Natural killer cell (primary cell): Measurements from ENCODE around the gene MRPS34. TPM values are rescaled to one million over a fixed set of nuclear protein-coding genes. Genes with fewer than 3 reads are reported as not detected.

ENCODE experiments used
- ATAC-seq, 3 donors: fragments of 150-1000 bp in 2 of 3; fragments of 200-7000 bp in 1 of 3; cut with Tn5 transposase; 1 replicate in 1 of 3; 2 replicates in 2 of 3; pipeline ENCODE4 v1.10.0; 2021; ENCODE audit warnings: mild to moderate bottlenecking in 2 of 3, moderate library complexity in 2 of 3
- DNase-seq, 2 donors: peaks; one replicate each; pipeline versions ENCODE4 v3.0.0 to v3.0.0-alpha.2; 2013 to 2021; ENCODE audit warnings: mixed read lengths in 1 of 2
- H3K27ac ChIP-seq: one replicate; pipeline ENCODE4 v1.5.1; 2013; ENCODE audit warnings: mild to moderate bottlenecking, low read length
- H3K27me3 ChIP-seq: one replicate; pipeline ENCODE4 v1.6.1; 2013; ENCODE audit warnings: low read length; ENCODE audit not compliant: control insufficient read depth, insufficient read depth
- H3K36me3 ChIP-seq: one replicate; pipeline ENCODE4 v1.6.1; 2013; ENCODE audit warnings: low read length; ENCODE audit not compliant: control insufficient read depth, insufficient read depth
- H3K4me1 ChIP-seq: one replicate; pipeline ENCODE4 v1.6.1; 2013; ENCODE audit warnings: low read length; ENCODE audit not compliant: control insufficient read depth, insufficient read depth
- H3K4me3 ChIP-seq: one replicate; pipeline ENCODE4 v1.5.1; 2013; ENCODE audit warnings: low read length
- H3K9me3 ChIP-seq: one replicate; pipeline ENCODE4 v1.6.1; 2013; ENCODE audit warnings: low read length; ENCODE audit not compliant: control insufficient read depth, insufficient read depth
- H3K27ac Mint-ChIP-seq, 2 donors: one replicate each; pipeline ENCODE4 v1.8.0; 2022; ENCODE audit warnings: mild to moderate bottlenecking in 2 of 2, mixed read lengths in 2 of 2, moderate library complexity in 1 of 2
- H3K27me3 Mint-ChIP-seq, 2 donors: one replicate each; pipeline ENCODE4 v1.8.0; 2022; ENCODE audit warnings: low read depth in 2 of 2, mixed read lengths in 2 of 2
- H3K36me3 Mint-ChIP-seq: one replicate; pipeline ENCODE4 v1.8.0; 2022; ENCODE audit warnings: mixed read lengths
- H3K4me1 Mint-ChIP-seq, 2 donors: one replicate each; pipeline ENCODE4 v1.8.0; 2022; ENCODE audit warnings: mixed read lengths in 2 of 2
- H3K4me3 Mint-ChIP-seq: one replicate; pipeline ENCODE4 v1.8.0; 2022; ENCODE audit warnings: mild to moderate bottlenecking, moderate library complexity, mixed read lengths
- H3K9me3 Mint-ChIP-seq, 2 donors: one replicate each; pipeline ENCODE4 v1.8.0; 2022; ENCODE audit warnings: mixed read lengths in 2 of 2
- WGBS: methylation state at CpG from one replicate; pipeline ENCODE4 v1.1.7; 2013; ENCODE audit warnings: missing lambda C conversion rate; ENCODE audit not compliant: insufficient coverage; 5-methylcytosine and 5-hydroxymethylcytosine counted together
- intact Hi-C: fragments of 100-400 bp; cut with micrococcal nuclease; formaldehyde crosslinking; loops from one replicate; pipeline ENCODE4 v1.14.2; 2022
- total RNA-seq, 4 donors: library from RNA; stranded (reverse); fragments of 120-200 nt in 1 of 4; gene quantifications; one replicate each; pipeline versions ENCODE4 v1.2.3 to v1.2.4, GENCODE V29; 2013 to 2022
- TF ChIP-seq, protein P1 (sequence below): fragments of 200-600 bp; IDR thresholded peaks from one replicate; pipeline ENCODE4 v1.8.0; 2022; ENCODE audit warnings: antibody characterized with exemption

The MRPS34 gene
- total RNA-seq, 3 donors from 2014 or later (not counting 1 experiment from before 2014, with no cell fraction given) = 26.5 to 42.0 (median 41.4) TPM

GRCh38 chr16:1766701-1767100 lies 6.2 kb downstream of the MRPS34 start:
- Mint-ChIP-seq H3K4me3 (no peak overlapping the region), H3K36me3 (no peaks in the 10 kb centered on the region), H3K4me1 (peaks cover 2 to 10% of the 10 kb centered on the region in 2 donors), H3K27ac (no peak overlapping the region), H3K9me3 (no peaks in the 10 kb centered on the region), H3K27me3 (no peaks in the 10 kb centered on the region)
- Histone ChIP-seq H3K27ac (no peak overlapping the region), H3K36me3 (peaks cover 53% of the 10 kb centered on the region), H3K4me3 (no peak overlapping the region), H3K27me3 (no peaks in the 10 kb centered on the region), H3K4me1 (peaks cover 20% of the 10 kb centered on the region), H3K9me3 (no peaks in the 10 kb centered on the region)
- ATAC-seq (no peak), DNase-seq (no peak)
- TF ChIP-seq, protein P1, sequence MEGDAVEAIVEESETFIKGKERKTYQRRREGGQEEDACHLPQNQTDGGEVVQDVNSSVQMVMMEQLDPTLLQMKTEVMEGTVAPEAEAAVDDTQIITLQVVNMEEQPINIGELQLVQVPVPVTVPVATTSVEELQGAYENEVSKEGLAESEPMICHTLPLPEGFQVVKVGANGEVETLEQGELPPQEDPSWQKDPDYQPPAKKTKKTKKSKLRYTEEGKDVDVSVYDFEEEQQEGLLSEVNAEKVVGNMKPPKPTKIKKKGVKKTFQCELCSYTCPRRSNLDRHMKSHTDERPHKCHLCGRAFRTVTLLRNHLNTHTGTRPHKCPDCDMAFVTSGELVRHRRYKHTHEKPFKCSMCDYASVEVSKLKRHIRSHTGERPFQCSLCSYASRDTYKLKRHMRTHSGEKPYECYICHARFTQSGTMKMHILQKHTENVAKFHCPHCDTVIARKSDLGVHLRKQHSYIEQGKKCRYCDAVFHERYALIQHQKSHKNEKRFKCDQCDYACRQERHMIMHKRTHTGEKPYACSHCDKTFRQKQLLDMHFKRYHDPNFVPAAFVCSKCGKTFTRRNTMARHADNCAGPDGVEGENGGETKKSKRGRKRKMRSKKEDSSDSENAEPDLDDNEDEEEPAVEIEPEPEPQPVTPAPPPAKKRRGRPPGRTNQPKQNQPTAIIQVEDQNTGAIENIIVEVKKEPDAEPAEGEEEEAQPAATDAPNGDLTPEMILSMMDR = no peak
- WGBS = 96% methylated on average over 18 of the region's 18 CpGs
- intact Hi-C loops = no loop called here

GRCh38 chr16:1766231-1766630 lies 6.7 kb downstream of the MRPS34 start:
- Histone ChIP-seq H3K27me3 (no peaks in the 10 kb centered on the region), H3K4me1 (peaks cover 20% of the 10 kb centered on the region), H3K9me3 (no peaks in the 10 kb centered on the region), H3K36me3 (peaks cover 53% of the 10 kb centered on the region), H3K27ac (no peak overlapping the region), H3K4me3 (no peak overlapping the region)
- DNase-seq = no peak
- no peaks in the 10 kb centered on the region for H3K27me3 Mint-ChIP-seq
- intact Hi-C loops = no loop called here
- TF ChIP-seq, protein P1 = no peak
- ATAC-seq = no peak
- H3K4me3 Mint-ChIP-seq = no peak overlapping the region
- peak overlapping the region in 1 of 2 donors; percentile 36 for H3K27ac Mint-ChIP-seq
- H3K36me3 Mint-ChIP-seq = peaks cover 3% of the 10 kb centered on the region
- 94% methylated on average over 19 of the region's 19 CpGs for WGBS
- no peaks in the 10 kb centered on the region for H3K9me3 Mint-ChIP-seq
- H3K4me1 Mint-ChIP-seq = peaks cover 0 to 8% of the 10 kb centered on the region in 2 donors

GRCh38 chr16:1765826-1766225 lies 7.1 kb downstream of the MRPS34 start:
- TF ChIP-seq, protein P1 = no peak
- intact Hi-C loops = no loop called here
- Histone ChIP-seq H3K27ac (no peak overlapping the region), H3K27me3 (no peaks in the 10 kb centered on the region), H3K9me3 (no peaks in the 10 kb centered on the region), H3K4me1 (peaks cover 19% of the 10 kb centered on the region), H3K4me3 (no peak overlapping the region), H3K36me3 (peaks cover 55% of the 10 kb centered on the region)
- 88% methylated on average over 22 of the region's 22 CpGs for WGBS
- H3K4me1 Mint-ChIP-seq = peaks cover 0 to 8% of the 10 kb centered on the region in 2 donors
- peaks cover 7% of the 10 kb centered on the region for H3K36me3 Mint-ChIP-seq
- no peak overlapping the region for H3K4me3 Mint-ChIP-seq
- H3K27ac Mint-ChIP-seq = peak overlapping the region in 1 of 2 donors; percentile 36
- DNase-seq = no peak
- no peak for ATAC-seq
- H3K9me3 Mint-ChIP-seq = no peaks in the 10 kb centered on the region
- H3K27me3 Mint-ChIP-seq = no peaks in the 10 kb centered on the region

DNA sequence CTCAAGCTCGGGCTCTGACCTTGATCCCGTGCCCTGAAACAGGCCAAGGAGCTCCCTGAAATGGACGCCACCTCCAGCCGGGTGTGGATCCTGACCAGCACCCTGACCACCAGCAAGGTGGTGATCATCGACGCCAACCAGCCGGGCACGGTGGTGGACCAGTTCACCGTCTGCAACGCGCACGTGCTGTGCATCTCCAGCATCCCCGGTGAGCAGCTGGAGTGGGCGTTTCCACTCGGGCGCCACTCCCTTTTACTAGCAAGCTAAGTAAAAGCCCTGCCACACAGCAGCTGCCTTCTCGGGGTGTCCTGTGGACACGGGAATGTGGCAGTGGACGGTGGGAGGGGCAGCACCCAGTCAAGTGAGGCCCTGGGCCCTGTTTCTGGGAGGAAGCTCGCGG lies 8.0 kb downstream of the MRPS34 start:
- TF ChIP-seq, protein P1 = no peak
- H3K4me1 ChIP-seq = peaks cover 10% of the 10 kb centered on the region
- Mint-ChIP-seq H3K9me3 (no peaks in the 10 kb centered on the region), H3K27ac (no peak overlapping the region), H3K4me3 (no peak overlapping the region), H3K27me3 (no peaks in the 10 kb centered on the region), H3K36me3 (peaks cover 7% of the 10 kb centered on the region), H3K4me1 (peaks cover 0 to 2% of the 10 kb centered on the region in 2 donors)
- no peak overlapping the region for H3K27ac ChIP-seq
- no peak for ATAC-seq
- H3K4me3 ChIP-seq = no peak overlapping the region
- H3K27me3 ChIP-seq = no peaks in the 10 kb centered on the region
- 92% methylated on average over 19 of the region's 21 CpGs for WGBS
- DNase-seq = no peak
- intact Hi-C loops = no loop called here
- H3K36me3 ChIP-seq = peaks cover 63% of the 10 kb centered on the region
- no peaks in the 10 kb centered on the region for H3K9me3 ChIP-seq
